MV-4-11 (cell line): ENCODE data around the gene FYCO1.

ENCODE experiments used
- DNase-seq: peaks from one replicate; lab custom pipeline; 2025; lab: John Stamatoyannopoulos, UW

FYCO1 gene

DNA sequence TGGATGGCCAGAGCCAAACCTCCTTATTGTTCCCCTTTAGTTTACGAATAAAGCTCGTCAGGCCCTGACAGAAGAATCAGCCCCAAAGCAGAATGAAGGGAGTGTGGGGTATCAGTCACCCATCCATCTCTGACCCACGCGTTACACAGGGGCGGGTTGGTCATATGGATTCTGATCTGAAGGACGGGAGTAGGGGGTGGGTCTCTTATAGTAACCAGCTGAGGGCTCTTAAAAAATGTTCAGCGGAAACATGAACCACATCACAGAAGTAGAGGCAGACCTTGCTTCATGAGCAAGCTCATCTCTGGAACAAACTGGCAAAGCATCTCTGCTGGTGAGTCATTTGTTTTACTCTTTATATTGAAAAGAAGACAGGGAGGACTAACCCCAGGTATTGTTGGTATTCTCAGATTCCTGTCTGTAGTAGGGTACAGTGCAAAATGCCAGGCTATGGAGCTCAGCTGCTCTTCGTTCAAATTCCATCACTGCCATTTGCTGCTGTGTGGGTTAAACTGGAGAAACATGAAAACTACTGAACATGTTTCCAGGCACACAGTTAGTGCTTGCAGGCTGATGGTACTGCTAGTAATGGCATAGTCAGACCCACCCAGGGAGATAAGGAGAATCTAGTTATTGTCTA, 52.3 kb downstream of the FYCO1 start, which contains the start of gene CXCR6:
Gene CXCR6 (plus strand): TSS at position 258 of the 640 bp plus-strand sequence. CDS start 3,018 bp downstream, outside the sequence.
- no peak for DNase-seq

DNA sequence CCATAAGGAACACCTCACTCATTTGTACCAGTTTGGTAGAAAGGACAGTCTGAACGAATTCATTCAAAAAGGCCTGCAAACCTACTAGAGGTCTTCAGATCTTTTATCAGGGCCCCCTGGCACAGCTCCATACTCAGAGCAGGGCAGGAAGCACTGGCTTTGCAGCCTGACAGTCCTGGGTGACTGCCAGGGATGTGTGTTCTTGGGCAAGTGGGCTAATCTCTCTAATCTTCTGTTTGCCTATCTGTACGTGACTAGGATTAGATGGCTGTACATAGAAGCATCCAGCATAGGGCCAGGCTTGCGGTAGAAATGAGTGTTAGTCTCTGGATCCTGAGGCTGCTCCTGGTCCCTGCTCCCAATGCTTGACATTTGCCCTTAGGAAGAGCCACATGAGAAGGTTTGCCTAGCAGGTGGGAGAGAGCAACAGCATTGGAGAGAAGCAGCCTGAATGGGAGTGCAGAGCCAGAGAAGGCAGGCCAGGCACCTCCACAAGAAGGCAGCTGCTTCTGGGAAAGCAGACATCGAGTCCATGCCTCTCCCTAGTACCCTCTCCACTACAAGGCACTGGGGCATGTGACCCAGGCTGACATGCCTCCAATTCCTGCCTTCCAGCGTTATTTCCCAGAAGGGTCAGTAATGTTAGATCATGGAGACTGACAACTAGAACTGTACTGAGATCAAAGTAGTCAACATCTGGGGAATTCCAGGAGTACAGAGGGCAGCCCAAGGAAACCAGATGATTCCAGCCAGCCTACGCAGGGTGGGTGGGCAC, 53.4 kb downstream of the FYCO1 start:
- DNase-seq = peak; percentile 21

DNA sequence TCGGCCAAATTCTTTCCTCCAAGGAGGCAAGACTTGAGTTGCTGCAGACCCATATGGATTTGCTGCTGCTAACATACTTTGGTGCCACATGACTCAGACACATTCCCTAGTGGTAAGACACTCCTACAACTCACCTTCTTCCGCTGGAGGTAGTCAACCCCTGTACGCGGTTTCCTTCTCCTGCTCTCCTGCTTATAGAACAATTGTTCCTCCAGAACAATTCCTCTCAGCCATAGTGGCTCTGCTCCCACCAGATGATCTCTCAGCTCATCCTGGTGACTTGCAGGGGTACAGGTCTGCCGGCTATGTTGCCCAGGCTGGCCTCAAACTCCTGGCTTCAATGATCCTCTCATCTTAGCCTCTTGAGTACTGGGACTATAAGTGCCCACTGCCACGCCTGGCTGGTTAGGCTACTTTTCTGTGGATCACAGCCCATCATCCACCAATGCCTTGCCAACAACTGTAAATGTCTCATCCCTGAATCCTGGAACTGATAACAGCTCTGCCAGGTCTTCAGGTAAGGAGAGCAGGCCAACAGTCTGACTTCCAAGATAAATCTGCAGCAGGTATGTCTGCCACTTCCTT, 54.8 kb downstream of the FYCO1 start:
- no peak for DNase-seq

DNA sequence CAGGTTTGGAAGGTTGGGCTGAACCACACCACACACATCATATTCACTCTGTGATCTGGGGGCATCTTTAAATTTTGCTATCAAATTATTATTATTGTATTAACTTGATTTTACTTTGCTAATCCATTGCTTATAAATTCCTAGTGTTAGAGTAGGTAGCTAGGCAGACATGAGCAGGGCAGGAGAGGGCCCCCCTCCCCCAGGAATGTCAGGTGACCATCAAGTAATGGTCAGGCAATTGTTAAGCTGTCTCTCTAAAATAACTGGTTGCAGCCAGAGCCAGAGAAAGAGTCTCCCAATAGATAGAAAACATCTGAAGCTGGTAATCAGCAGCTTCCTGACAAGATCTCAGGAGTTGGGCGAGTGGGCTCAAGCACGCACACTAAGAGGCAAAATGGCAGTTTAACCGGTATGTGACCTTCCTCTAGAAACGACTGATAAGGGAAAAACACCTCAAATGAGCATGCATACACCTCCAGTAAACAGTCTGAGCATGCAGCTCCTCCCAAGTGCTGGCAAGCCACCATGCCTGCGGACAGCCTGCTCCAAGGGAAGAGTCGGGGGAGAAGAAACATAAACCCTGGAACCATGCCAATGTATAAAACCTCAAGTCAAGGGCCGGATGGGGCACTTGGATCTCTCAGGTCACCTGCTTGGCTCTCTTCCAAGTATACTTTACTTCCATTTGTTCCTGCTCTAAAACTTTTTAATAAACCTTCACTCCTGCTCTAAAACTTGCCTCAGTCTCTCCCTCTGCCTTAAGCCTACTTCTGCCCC, 55.4 kb downstream of the FYCO1 start:
- DNase-seq = no peak

DNA sequence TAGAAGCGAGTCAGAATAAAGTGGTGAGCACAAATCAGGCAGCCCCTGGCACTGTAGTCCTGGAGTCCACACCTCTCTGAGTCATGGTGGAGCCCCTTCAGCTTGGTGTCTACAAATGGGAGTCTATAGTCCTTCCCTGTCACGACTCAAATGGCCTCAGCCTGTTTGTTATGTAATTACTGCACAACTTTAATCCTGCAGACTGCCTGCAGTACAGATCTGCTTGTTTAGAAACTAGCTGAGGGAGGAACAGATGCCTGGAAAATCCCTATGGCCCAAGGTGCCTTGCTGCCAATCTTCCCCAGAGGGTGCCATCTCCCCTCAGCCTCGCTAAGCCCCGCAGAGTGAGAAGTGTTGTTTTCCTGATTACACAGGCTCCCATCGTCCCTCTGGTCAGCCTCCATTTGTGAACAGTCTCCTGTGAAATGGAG, 56.3 kb downstream of the FYCO1 start:
- peak; percentile 32 for DNase-seq

DNA sequence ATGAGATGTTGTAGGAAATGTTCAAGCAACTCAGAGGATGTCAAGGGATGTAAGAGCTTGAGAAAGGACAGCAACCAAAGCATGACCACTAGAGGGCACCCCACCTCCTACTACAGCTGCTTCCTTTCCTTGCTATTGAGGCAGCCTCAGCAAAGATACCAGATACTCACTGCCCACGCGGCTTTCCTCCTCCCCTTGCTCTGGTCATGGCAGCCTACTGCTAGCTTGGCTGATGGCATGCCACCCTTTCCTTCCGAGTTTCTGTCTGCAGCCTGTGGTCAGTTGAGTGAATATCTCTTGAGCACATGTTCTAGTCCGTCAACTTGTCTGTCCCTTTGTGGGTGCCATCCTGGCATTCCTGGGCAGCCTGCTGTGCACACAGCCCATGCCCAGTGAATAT, 56.8 kb downstream of the FYCO1 start:
- DNase-seq = peak; percentile 83

DNA sequence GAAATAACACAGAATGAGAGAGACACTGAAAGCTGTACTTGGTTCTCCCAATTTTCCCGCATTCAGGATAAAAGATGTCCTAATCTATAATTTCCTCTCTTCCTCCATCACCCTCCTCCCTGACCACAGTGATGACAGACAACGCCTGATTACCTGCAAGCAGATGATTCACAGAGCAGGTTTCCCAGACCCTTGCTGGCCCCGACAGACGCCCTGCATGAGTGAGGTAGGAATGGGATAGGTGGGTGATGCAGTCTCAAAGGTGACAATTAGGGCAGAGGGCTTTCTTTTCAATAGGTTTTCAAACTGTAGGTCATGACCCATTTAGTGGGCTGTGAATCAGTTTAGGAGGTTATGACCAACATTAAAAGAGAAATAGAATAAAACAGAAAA, 57.6 kb downstream of the FYCO1 start:
- DNase-seq = no peak

DNA sequence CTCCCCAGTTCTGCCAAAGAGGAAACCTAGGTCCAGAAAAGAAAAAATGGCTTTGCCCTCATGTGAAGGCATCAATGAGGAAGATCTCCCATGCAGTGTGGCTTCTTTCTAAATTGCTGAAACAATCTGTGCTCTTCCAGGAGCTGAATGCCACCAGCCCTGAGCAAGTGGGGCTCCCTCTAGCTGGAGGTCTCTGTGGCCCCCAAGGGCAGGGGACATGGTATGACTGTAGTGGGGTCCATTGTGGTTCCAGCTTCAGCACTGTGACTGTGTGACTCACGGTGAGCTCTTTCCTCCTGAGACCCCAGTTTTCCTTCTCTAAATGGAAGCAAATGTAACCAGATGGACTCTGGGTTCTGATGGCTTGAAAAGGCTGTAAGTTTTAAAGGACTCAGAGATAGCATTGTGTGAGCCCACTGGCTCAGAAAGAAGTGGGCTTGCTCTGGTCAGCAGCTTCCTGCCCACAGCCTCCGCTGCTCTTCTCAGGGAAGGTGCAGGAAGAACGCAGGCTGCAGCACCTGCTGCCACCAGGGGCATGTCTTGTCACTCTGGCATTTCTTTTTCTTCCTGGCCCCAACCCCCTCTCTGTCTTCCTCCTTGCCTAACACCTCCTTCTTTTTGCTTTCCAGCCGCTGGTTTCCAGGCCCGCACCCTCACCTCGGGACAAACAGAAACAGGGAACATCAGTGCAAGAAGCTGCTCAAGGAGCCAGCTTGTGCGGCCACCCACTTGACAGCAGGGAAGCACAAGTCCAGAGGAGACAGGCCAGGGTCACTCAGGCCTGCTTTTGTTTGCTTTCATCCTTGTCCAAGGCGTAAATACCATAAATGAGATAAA, 58.2 kb downstream of the FYCO1 start:
- no peak for DNase-seq

DNA sequence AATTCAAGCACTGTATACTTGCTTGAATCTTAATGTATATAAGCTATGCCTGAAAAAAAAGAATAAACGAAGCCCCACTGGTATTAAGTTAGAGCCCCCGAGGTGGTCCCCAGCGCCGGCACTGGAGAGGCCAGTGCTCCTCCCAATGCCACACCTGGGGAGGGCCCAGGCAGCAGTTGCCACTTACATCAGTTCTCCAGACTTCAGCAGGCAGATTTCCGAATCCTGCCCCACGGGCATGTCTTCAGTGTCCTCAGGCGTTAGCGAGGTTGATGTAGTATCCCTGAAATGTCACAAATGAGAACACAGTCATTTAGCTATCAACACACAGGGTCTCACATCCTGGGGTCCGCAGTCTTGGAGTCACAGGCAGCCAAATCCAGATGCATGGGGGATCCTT, 59.4 kb downstream of the FYCO1 start:
- DNase-seq = no peak

DNA sequence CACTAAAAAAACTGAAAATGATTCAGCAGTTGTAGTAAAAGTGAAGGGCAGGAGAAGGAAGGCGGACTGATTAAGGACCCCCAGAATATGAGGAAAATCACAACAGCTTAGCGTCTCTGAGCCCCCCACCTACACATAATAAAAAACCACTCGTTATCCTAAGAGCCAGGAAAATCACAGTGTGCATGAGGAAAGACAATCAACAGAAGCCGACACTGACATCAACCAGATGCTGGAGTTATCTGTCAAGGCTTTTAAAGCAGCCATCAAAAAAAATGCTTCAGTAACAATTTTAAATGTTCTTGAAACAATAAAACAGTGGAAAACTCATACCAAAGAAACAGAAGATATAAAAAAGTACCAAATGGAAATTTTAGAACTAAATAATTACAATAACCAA, 62.0 kb downstream of the FYCO1 start:
- no peak for DNase-seq

DNA sequence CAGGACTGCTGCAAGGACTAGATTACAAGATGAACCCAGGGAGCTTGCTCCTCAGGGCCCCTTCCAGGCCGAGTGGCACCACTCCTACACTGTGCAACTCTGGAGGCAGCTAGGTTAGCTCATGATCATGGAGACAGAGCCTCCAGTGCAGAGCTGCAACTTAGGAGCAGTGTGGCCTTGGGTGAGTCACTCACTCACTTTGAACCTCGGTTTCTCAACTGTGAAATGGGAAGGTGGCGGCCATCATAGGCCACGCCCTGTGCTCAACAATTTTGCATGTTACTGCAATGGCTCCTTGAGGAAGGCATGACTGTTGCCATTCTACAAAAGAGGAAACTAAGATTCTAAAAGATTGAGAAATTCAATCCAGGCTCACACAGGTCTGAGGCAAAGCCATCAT, 63.5 kb downstream of the FYCO1 start:
- peak; percentile 79 for DNase-seq

DNA sequence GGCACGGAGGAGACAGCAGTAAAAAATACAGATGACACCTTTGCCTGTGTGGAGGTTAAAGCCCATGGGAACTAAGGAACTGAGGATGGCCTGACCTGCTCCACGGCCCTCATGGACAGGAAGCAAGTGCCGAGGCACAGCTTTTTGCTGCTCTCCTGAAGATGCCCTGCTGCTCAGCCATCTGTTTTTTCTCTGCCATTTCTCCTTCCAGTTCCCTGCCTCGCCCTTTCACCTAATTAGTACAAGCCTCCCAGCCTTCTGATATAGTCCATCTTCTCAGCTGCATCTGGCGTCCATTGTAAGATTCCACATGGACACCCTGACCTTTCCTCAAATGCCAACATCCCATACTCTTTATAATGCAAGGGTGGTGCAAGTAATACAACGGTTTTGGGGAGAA, 64.1 kb downstream of the FYCO1 start:
- no peak for DNase-seq

DNA sequence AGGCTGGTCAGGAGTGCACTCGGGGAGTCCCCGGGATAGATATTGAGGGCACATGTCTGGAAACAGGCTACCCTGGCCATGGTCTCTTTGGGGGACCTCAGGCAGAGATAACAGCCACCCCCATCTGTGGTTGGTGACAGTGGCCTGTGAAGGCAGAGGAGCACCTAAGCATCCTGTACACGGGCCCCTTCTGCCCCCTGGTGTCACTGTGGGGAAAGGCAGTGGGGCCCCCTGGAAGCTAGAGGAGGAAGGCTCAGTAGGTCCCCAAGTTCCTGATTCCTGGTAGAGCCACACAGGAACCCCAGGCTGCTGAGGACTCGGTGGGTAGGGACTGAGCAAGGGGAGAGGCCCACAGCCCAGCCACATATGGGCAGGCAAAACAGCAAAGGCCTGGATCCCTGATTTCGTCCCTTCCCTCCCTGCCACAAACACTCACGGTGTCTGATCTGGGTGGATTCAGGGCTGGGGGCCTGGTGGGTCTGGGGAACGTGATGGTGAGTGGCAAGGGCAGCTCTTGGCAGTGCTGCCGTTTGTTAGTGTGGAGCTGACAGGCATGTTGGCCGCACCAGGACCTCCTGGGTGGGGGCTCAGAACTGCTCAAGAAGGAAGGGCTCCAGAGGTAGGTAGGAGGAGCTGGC, 66.5 kb downstream of the FYCO1 start:
- peak; percentile 23 for DNase-seq

DNA sequence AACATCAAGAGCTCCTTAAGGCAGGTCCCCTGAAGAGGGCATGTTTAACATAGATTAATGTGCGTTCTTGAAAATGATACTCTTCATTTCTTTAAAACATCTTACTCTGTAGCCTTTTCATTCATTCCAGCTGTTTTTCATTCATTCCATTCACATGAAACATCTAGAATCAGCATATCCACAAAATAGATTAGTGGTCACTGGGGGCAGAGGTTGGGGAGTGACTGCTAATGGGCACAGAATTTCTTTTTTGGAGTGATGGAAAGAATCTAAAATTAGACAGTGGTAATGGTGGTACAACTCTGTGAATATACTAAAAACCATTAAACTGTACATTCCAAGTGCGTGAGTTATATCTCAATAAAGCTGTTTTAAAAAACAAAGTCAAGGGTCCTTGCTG, 67.7 kb downstream of the FYCO1 start:
- DNase-seq = no peak

DNA sequence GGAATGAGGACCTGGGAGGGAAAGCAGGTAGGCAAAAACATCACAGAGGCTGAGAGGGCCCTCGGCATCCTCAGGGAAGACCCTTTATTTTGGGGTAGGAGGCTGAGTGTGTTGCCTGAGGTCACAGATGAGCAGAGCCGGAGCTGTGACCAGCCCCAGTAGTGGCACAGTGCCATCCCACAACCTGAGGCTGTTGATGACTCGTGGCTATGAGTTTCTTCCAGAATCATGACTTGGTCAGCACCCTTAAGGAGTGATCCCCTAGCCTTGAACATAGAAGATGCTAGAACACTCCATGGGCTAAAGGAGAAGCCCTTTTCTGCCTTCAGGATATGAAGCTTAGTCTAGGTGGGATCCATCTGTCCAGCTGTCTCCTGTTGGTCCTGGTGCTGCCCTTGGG, 71.9 kb downstream of the FYCO1 start:
- DNase-seq = peak; percentile 5

DNA sequence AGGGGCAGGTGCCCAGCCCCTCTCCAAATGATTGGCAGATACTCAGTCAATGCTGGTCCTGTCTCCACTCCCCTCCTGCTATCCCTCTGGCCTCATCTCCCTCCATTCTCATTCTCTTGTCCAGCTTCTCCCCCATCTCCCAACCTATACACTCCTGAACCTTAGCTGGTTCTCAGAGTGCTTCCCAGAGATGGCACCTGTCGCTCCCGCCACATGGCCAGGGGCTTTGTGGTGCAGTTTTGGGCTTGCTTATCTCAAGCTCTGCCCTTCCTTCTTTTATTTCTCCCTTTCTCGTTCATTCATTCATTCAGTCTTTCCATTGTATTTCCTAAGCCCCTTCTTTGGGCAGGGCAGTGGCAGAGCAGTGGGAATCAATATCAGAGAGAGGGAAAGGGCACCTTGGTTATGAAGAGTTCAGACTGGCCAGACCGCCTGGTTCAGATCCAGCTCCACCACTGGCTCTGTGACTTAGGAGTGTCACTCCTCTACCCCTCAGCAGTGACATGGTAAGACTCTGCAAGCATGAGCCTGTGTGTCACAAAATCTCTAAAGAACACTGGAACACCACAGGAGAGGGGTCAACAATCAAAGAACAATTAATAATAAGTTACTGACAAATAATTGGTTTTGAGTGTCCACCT, 72.6 kb downstream of the FYCO1 start:
- DNase-seq = no peak

DNA sequence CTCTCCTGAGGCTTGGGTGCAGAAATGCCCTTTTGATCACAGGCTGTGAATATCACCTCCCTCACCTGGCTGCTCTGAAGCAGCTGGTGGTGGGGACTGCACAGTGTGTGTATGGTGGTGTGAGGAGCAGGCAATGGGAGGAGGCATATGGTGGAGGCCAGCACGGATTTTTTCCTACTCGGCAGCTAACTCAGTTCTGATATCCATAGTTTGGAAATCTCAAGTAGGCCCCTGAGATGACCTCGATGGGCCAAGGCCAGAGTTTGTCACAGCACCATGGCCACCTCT, 73.6 kb downstream of the FYCO1 start:
- no peak for DNase-seq

DNA sequence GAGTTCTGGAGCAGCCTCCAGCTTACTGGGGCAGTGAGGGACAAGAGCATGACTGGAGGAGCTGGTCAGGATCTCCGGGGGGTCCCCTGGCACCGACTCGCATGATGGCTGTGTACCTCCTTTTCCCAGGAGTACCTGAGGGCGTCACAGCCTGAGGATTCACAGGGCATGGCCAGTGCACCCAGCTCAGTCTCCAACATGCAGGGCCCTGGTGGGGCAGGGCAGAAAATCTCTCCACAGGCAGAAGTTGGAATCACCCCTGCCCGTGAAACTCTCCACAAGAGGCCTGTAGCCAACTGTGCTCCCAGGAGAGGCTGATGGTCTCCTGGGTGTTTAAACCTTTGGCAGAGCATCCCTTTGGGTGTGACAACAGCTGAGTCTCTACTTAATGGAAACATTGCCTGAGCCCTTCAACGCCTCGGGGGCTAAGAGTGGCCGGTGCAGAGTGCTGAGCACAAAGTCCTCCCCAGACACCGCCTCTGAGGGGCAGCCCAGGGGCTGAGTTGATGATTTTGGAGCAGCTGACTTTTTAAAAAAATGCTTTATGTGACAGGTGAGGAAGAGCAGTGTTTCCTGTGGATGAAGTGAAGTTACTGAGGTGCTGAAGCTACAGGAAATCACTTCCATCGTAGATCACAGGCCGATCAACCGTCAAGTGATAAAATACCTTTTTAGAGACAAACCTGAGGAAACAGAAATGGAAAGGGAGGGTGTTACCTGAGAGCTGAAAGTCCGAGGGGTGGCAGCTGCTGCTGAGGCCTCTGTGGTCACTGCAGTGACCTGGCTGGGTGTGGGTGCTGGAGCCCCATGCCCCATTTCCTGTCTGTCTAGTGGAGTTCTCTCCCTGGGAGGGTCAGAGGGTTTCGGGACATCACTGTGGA, 74.2 kb downstream of the FYCO1 start:
- DNase-seq = no peak

DNA sequence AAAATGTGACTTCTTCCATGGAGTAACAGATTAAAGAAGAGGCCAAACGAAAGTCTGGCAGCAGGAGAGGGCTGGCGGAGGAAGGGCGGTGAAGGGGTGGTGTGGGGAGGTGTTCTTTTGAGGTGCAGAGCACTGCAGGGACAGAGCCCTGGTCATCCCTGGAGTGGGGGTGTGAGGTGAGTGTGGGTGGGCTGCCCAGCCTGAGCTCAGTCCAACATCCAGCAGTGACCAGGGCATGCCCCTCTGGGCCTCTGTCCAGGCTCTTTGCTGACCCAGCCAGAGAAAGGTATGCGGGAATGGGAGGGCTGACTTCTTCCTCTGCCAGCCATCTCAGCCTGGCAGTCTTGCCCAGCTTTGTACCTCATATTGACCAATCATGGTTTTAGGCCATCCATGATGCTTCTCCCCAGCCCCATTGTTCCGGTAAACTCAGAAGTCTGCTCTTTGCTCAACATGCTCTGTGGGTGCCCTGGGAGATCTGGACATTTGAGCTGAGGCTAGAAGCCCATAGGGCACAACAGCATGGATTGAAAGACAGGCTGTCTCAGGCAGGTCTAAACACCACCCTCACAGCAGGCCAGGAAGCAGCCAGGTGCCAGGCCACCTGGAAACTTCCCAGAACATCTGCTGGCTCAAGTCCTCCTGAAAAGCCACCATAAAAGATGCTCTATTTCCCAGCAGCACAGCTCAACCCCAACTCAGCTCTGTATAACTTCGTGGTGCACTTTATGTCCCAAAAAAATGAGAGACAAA, 78.3 kb downstream of the FYCO1 start:
- no peak for DNase-seq
